ENCODE measurements around the gene DUSP18. TPM values are rescaled to one million over a fixed set of nuclear protein-coding genes. Genes with fewer than 3 reads are reported as not detected.

Gene DUSP18
- polyA plus RNA-seq, 1 of the 3 experiments (the other 2 are of a cell fraction) = 11.7 TPM

DNA sequence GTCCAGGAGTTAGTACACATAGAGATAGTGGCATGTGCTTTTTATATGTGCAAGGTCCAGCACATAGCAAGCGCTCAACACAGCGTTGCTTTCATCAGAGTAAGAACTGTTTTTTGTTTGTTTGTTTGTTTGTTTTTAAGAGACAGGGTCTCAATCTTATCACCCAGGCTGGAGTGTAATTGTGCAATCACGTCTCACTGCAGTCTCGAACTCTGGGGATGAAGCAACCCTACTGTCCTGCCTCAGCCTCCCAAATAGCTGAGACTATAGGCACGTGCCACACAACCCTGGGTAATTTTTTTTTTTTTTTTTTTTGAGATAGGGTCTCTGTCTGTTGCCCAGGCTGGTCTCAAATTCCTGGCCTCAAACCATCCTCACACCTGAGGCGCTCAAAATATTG is 49.9 kb downstream of the DUSP18 start (continued):
- TF ChIP-seq NFIC (IDR thresholded peaks at IDR 0.05; ENCODE audit: borderline replicate concordance) (no peak), CHD2 (IDR thresholded peaks at IDR 0.05; ENCODE audit: low read length, partially characterized antibody) (no peak), SIN3A (IDR thresholded peaks at IDR 0.05; ENCODE audit: borderline replicate concordance, low read depth, low read length) (no peak), MEF2A (IDR thresholded peaks at IDR 0.05; ENCODE audit: borderline replicate concordance, low read depth) (no peak), SMC3 (IDR thresholded peaks at IDR 0.05; ENCODE audit: low read depth, low read length) (no peak), YY1 (IDR thresholded peaks at IDR 0.05; ENCODE audit: low read depth) (no peak), EP300 (IDR thresholded peaks at IDR 0.05; ENCODE audit: borderline replicate concordance in 1 of 2, low read depth in 1 of 2, low read length in 1 of 2) (no peak), RAD21 (IDR thresholded peaks at IDR 0.05; ENCODE audit: low read length) (no peak), RXRA (IDR thresholded peaks at IDR 0.05; ENCODE audit: borderline replicate concordance, low read depth) (no peak)

DNA sequence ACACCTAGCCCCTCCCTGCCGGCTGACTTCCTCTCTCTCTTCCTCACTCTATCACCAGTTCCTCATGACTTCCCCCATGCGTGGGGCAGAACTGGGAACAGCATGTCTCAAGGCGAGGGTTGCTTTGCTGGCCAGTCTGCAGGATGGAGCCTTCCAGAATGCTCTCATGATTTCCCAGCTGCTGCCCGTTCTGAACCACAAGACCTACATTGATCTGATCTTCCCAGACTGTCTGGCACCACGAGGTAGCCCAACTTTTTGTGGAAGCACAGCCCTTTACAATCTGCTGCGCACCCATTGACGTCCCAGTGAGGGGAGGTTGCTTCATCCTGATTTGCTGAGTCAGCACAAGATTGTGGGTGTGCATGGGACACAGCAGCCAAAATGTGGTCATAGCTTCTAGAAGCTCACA is 52.1 kb downstream of the DUSP18 start:
- Histone ChIP-seq H3K79me2 (ENCODE audit: insufficient read depth) (no peaks in the 10 kb centered on the region), H3K27me3 (ENCODE audit: insufficient read depth) (no peaks in the 10 kb centered on the region), H3K27ac (ENCODE audit: low read depth in 2 of 2, low read length in 1 of 2) (no peak overlapping the region), H3K4me2 (no peak overlapping the region), H2AFZ (ENCODE audit: low read depth) (no peak overlapping the region), H3K9me2 (no peaks in the 10 kb centered on the region), H3K4me3 (ENCODE audit: low read depth in 2 of 2, low read length in 1 of 2) (no peak overlapping the region), H4K20me1 (ENCODE audit: insufficient read depth) (no peaks in the 10 kb centered on the region), H3K9me3 (no peaks in the 10 kb centered on the region), H3F3A (replicated peaks; ENCODE audit: insufficient read depth) (no peaks in the 10 kb centered on the region), H3K36me3 (replicated peaks in 1 of 2; ENCODE audit: control insufficient read depth in 1 of 2, insufficient read depth in 2 of 2, low read length in 1 of 2) (no peaks in the 10 kb centered on the region), H3K9ac (no peak overlapping the region), H3K4me1 (ENCODE audit: control insufficient read depth in 1 of 2, insufficient read depth in 2 of 2, low read depth in 1 of 2, low read length in 1 of 2) (no peaks in the 10 kb centered on the region)
- no peak for DNase-seq
- CTCF ChIA-PET = interaction anchor here (1.7 to 3.9 kb wide), 2 partner anchors 9 to 19 kb away, joined by 6 to 13 read pairs; partner anchors contain the start of gene TCN2
- TF ChIP-seq FOSL2 (IDR thresholded peaks at IDR 0.05; ENCODE audit: borderline replicate concordance, low read depth) (no peak), JUND (IDR thresholded peaks at IDR 0.05) (no peak), SIN3A (IDR thresholded peaks at IDR 0.05; ENCODE audit: borderline replicate concordance, low read depth, low read length) (no peak), TCF12 (IDR thresholded peaks at IDR 0.05) (no peak), POLR2AphosphoS5 (IDR thresholded peaks at IDR 0.05; ENCODE audit: low read depth, low read length) (no peak), RXRA (IDR thresholded peaks at IDR 0.05; ENCODE audit: borderline replicate concordance, low read depth) (no peak), MEF2A (IDR thresholded peaks at IDR 0.05; ENCODE audit: borderline replicate concordance, low read depth) (no peak), EZH2phosphoT487 (IDR thresholded peaks at IDR 0.05; ENCODE audit: borderline replicate concordance, low read depth) (no peak), FOXJ3 (CRISPR knock-in tag; IDR thresholded peaks at IDR 0.05) (no peak), TEAD4 (IDR thresholded peaks at IDR 0.05; ENCODE audit: borderline replicate concordance, insufficient read depth) (no peak), GATA2 (CRISPR knock-in tag; IDR thresholded peaks at IDR 0.05) (no peak)
- TF ChIP-seq, protein P1, sequence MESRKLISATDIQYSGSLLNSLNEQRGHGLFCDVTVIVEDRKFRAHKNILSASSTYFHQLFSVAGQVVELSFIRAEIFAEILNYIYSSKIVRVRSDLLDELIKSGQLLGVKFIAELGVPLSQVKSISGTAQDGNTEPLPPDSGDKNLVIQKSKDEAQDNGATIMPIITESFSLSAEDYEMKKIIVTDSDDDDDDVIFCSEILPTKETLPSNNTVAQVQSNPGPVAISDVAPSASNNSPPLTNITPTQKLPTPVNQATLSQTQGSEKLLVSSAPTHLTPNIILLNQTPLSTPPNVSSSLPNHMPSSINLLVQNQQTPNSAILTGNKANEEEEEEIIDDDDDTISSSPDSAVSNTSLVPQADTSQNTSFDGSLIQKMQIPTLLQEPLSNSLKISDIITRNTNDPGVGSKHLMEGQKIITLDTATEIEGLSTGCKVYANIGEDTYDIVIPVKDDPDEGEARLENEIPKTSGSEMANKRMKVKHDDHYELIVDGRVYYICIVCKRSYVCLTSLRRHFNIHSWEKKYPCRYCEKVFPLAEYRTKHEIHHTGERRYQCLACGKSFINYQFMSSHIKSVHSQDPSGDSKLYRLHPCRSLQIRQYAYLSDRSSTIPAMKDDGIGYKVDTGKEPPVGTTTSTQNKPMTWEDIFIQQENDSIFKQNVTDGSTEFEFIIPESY (IDR thresholded peaks at IDR 0.05; ENCODE audit: borderline replicate concordance, low read depth) = no peak
- TF ChIP-seq, protein P2, sequence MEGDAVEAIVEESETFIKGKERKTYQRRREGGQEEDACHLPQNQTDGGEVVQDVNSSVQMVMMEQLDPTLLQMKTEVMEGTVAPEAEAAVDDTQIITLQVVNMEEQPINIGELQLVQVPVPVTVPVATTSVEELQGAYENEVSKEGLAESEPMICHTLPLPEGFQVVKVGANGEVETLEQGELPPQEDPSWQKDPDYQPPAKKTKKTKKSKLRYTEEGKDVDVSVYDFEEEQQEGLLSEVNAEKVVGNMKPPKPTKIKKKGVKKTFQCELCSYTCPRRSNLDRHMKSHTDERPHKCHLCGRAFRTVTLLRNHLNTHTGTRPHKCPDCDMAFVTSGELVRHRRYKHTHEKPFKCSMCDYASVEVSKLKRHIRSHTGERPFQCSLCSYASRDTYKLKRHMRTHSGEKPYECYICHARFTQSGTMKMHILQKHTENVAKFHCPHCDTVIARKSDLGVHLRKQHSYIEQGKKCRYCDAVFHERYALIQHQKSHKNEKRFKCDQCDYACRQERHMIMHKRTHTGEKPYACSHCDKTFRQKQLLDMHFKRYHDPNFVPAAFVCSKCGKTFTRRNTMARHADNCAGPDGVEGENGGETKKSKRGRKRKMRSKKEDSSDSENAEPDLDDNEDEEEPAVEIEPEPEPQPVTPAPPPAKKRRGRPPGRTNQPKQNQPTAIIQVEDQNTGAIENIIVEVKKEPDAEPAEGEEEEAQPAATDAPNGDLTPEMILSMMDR (IDR thresholded peaks at IDR 0.05) = no peak
- TF ChIP-seq, protein P3, sequence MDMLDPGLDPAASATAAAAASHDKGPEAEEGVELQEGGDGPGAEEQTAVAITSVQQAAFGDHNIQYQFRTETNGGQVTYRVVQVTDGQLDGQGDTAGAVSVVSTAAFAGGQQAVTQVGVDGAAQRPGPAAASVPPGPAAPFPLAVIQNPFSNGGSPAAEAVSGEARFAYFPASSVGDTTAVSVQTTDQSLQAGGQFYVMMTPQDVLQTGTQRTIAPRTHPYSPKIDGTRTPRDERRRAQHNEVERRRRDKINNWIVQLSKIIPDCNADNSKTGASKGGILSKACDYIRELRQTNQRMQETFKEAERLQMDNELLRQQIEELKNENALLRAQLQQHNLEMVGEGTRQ (IDR thresholded peaks at IDR 0.05; ENCODE audit: borderline replicate concordance, low read depth, low read length) = no peak
- POLR2A ChIA-PET = no interaction called here
- 63% methylated on average over 3 of the region's 7 CpGs for WGBS (ENCODE audit: low lambda C conversion rate)
